ENCODE results near the gene CRYBG1.

GRCh38 chr6:106462923-106463557 is 102.5 kb downstream of the CRYBG1 start:
- TF ChIP-seq EZH2phosphoT487 (IDR thresholded peaks at IDR 0.05; ENCODE audit: borderline replicate concordance) (no peak), CTCF (conservative IDR thresholded peaks at IDR 0.05; ENCODE audit: low read length) (no peak)

Data from Loucy (cell line).